H1 (cell line): ENCODE results near the gene ANKRD27. TPM values are rescaled to one million over a fixed set of nuclear protein-coding genes. Genes with fewer than 3 reads are reported as not detected.

Experiments
- CTCF ChIA-PET: fragments of 300-600 bp; sonication (Branson Sonifier 250); formaldehyde crosslinking; loops from one replicate; lab custom pipeline; 2021; ENCODE audit not compliant: partially characterized antibody; lab: Charles Lee
- POLR2A ChIA-PET: fragments of 300-600 bp; sonication (Branson Sonifier 250); formaldehyde crosslinking; loops from one replicate; lab custom pipeline; 2021; ENCODE audit warnings: inconsistent platforms; ENCODE audit not compliant: partially characterized antibody; lab: Charles Lee
- DNase-seq, 2 experiments: peaks; one replicate each; pipeline versions ENCODE4 v3.0.0 to v3.0.0-alpha.2; 2010 to 2022; ENCODE audit warnings: low spot score in 2 of 2, low read depth in 1 of 2, mixed read lengths in 1 of 2
- FAIRE-seq: peaks from 2 replicates; lab custom pipeline; 2011; peaks lifted over from hg19 to GRCh38; lab: Jason Lieb, UNC
- H2AFZ ChIP-seq: 2 replicates; pipeline ENCODE4 v1.8.1; 2012; ENCODE audit warnings: low read length, inconsistent platforms
- H2AK5ac ChIP-seq: 2 replicates; pipeline ENCODE4 v1.6.1; 2013; ENCODE audit warnings: low read depth, low read length
- H2BK120ac ChIP-seq: replicated peaks from 2 replicates; pipeline ENCODE3; 2013; ENCODE audit warnings: low read depth, low read length, inconsistent platforms
- H2BK12ac ChIP-seq: 2 replicates; pipeline ENCODE4 v1.6.1; 2013; ENCODE audit warnings: low read depth, low read length
- H2BK15ac ChIP-seq: 2 replicates; pipeline ENCODE4 v1.6.1; 2013; ENCODE audit warnings: low read length
- H2BK20ac ChIP-seq: 2 replicates; pipeline ENCODE4 v1.6.1; 2013; ENCODE audit warnings: low read length
- H2BK5ac ChIP-seq: 2 replicates; pipeline ENCODE4 v1.6.1; 2013; ENCODE audit warnings: low read depth, low read length
- H3K14ac ChIP-seq: 2 replicates; pipeline ENCODE4 v1.6.1; 2013; ENCODE audit warnings: inconsistent platforms; ENCODE audit not compliant: insufficient read length
- H3K18ac ChIP-seq: 2 replicates; pipeline ENCODE4 v1.6.1; 2013; ENCODE audit warnings: low read length; ENCODE audit errors: extremely low read depth
- H3K23ac ChIP-seq: 2 replicates; pipeline ENCODE4 v1.6.1; 2013; ENCODE audit warnings: inconsistent platforms; ENCODE audit not compliant: insufficient read length
- H3K23me2 ChIP-seq: 2 replicates; pipeline ENCODE4 v1.6.1; 2013; ENCODE audit warnings: low read depth, low read length
- H3K27ac ChIP-seq: 2 replicates; pipeline ENCODE4 v1.6.1; 2011; ENCODE audit warnings: low read depth, low read length, inconsistent platforms
- H3K27me3 ChIP-seq, 4 experiments: replicated peaks in 1 of 4; 1 replicate in 1 of 4; 2 replicates in 3 of 4; pipeline versions ENCODE4 v1.6.1 to v1.8.1; 2011 to 2013; ENCODE audit warnings: low read length in 3 of 4, mild to moderate bottlenecking in 3 of 4, inconsistent platforms in 2 of 4, mixed read lengths in 2 of 4, moderate library complexity in 1 of 4; ENCODE audit not compliant: control insufficient read depth in 3 of 4, insufficient read depth in 3 of 4; ENCODE audit errors: extremely low read depth in 1 of 4
- H3K36me3 ChIP-seq, 4 experiments: 2 replicates each; pipeline versions ENCODE4 v1.6.1 to v1.8.1; 2011 to 2013; ENCODE audit warnings: mild to moderate bottlenecking in 4 of 4, low read length in 3 of 4, moderate library complexity in 2 of 4, control low read depth in 1 of 4, inconsistent platforms in 1 of 4; ENCODE audit not compliant: insufficient read depth in 4 of 4, control insufficient read depth in 2 of 4
- H3K4ac ChIP-seq: replicated peaks from 2 replicates; pipeline ENCODE3; 2013; ENCODE audit warnings: low read length, low read depth, mixed read lengths, inconsistent platforms; ENCODE audit not compliant: insufficient read length
- H3K4me1 ChIP-seq, 4 experiments: replicated peaks in 1 of 4; 1 replicate in 1 of 4; 2 replicates in 3 of 4; pipeline versions ENCODE4 v1.6.1 to v1.8.1; 2011 to 2013; ENCODE audit warnings: low read length in 3 of 4, inconsistent platforms in 2 of 4, mixed read lengths in 1 of 4; ENCODE audit not compliant: insufficient read depth in 4 of 4, control insufficient read depth in 3 of 4
- H3K4me2 ChIP-seq, 2 experiments: 2 replicates each; pipeline versions ENCODE4 v1.6.1 to v1.8.1; 2011 to 2013; ENCODE audit warnings: low read depth in 2 of 2, low read length in 2 of 2, control low read depth in 1 of 2, inconsistent platforms in 1 of 2, mild to moderate bottlenecking in 1 of 2; ENCODE audit not compliant: insufficient read depth in 1 of 2
- H3K4me3 ChIP-seq, 4 experiments: fragments of 200-600, 300-600 bp in 1 of 4; sonication (generic), shearing (Covaris generic), sonication (Bioruptor Twin) in 1 of 4; 2 replicates each; pipeline versions ENCODE4 v1.5.1 to v1.8.1; 2011 to 2016; ENCODE audit warnings: low read length in 4 of 4, low read depth in 3 of 4, control low read depth in 2 of 4, inconsistent platforms in 2 of 4, mild to moderate bottlenecking in 2 of 4, mixed read lengths in 1 of 4, moderate library complexity in 1 of 4; ENCODE audit not compliant: insufficient read depth in 2 of 4; ENCODE audit errors: extremely low read depth in 1 of 4
- H3K56ac ChIP-seq: replicated peaks from 2 replicates; pipeline ENCODE3; 2013; ENCODE audit warnings: low read depth, mild to moderate bottlenecking, mixed read lengths, low read length, inconsistent platforms; ENCODE audit not compliant: insufficient read length
- H3K79me1 ChIP-seq: 2 replicates; pipeline ENCODE4 v1.6.1; 2013; ENCODE audit warnings: low read depth, low read length, control low read depth
- H3K79me2 ChIP-seq, 2 experiments: 2 replicates each; pipeline versions ENCODE4 v1.6.1 to v1.8.1; 2012 to 2013; ENCODE audit warnings: low read length in 2 of 2, mild to moderate bottlenecking in 2 of 2, inconsistent platforms in 1 of 2; ENCODE audit not compliant: insufficient read depth in 2 of 2, control insufficient read depth in 1 of 2
- H3K9ac ChIP-seq, 4 experiments: replicated peaks in 1 of 4; 1 replicate in 1 of 4; 2 replicates in 3 of 4; pipeline versions ENCODE4 v1.6.1 to v1.8.1; 2011 to 2013; ENCODE audit warnings: low read depth in 3 of 4, low read length in 3 of 4, control low read depth in 2 of 4, mild to moderate bottlenecking in 2 of 4, moderate library complexity in 2 of 4, inconsistent platforms in 1 of 4; ENCODE audit errors: extremely low read depth in 1 of 4
- H3K9me3 ChIP-seq, 2 experiments: 2 replicates each; pipeline versions ENCODE4 v1.6.1 to v1.8.1; 2012 to 2013; ENCODE audit warnings: mild to moderate bottlenecking in 2 of 2, moderate library complexity in 2 of 2, control low read depth in 1 of 2, inconsistent platforms in 1 of 2, low read depth in 1 of 2, low read length in 1 of 2, mixed read lengths in 1 of 2; ENCODE audit not compliant: insufficient read depth in 2 of 2
- H4K20me1 ChIP-seq, 2 experiments: replicated peaks in 1 of 2; 2 replicates each; pipeline versions ENCODE3 to v1.8.1; 2011 to 2013; ENCODE audit warnings: inconsistent platforms in 2 of 2, low read length in 2 of 2, mild to moderate bottlenecking in 1 of 2; ENCODE audit not compliant: insufficient read depth in 2 of 2, control insufficient read depth in 1 of 2
- H4K5ac ChIP-seq: 2 replicates; pipeline ENCODE4 v1.6.1; 2013; ENCODE audit warnings: low read length, low read depth, mixed read lengths, inconsistent platforms; ENCODE audit not compliant: insufficient read length
- H4K8ac ChIP-seq: 2 replicates; pipeline ENCODE4 v1.8.0; 2013; ENCODE audit warnings: mild to moderate bottlenecking, moderate library complexity, low read length, inconsistent platforms; ENCODE audit not compliant: insufficient read depth; ENCODE audit errors: extremely low read depth
- H4K91ac ChIP-seq: replicated peaks from 2 replicates; pipeline ENCODE3; 2013; ENCODE audit warnings: low read length, mixed read lengths, inconsistent platforms; ENCODE audit not compliant: insufficient read length
- JUND ChIP-seq: IDR thresholded peaks from 2 replicates; pipeline ENCODE4 v1.6.1; 2011; ENCODE audit warnings: mild to moderate bottlenecking, improper control_type of control experiment, low read length
- TEAD4 ChIP-seq: IDR thresholded peaks from 2 replicates; pipeline ENCODE4 v1.6.1; 2012; ENCODE audit warnings: low read depth, low read length, inconsistent platforms, mixed read lengths
- WGBS, 2 experiments: shearing (Covaris generic) in 1 of 2; methylation state at CpG; one replicate each; pipeline versions ENCODE4 v1.1.6 to v1.1.7; 2013 to 2015; ENCODE audit warnings: low lambda C conversion rate in 2 of 2, mixed read lengths in 2 of 2, inconsistent platforms in 1 of 2, low coverage in 1 of 2, missing lambda C conversion rate in 1 of 2; ENCODE audit not compliant: insufficient replicate concordance in 2 of 2, insufficient coverage in 1 of 2, insufficient read length in 1 of 2; ENCODE audit errors: extremely low coverage in 1 of 2, missing lambda C conversion rate in 1 of 2; 5-methylcytosine and 5-hydroxymethylcytosine counted together
- polyA plus RNA-seq, 7 experiments: library from polyadenylated mRNA; depleted of rRNA in 3 of 7; stranded (reverse) in 5 of 7; unstranded in 2 of 7; fragments of >200 nt in 5 of 7; fragments of 200-250 nt in 2 of 7; gene quantifications; 1 replicate in 5 of 7; 2 replicates in 1 of 7; 4 replicates in 1 of 7; pipeline versions ENCODE4 v1.2.1 to v1.2.3, GENCODE V29; 2011 to 2013; ENCODE audit warnings: missing spikeins in 2 of 7, mixed read lengths in 2 of 7
- total RNA-seq: library from RNA; stranded (reverse); fragmentation: NEBNext Ultra II Directional; extraction: Animal tissue kit (Norgen Biotek cat#: 25700); gene quantifications from 2 replicates; pipeline ENCODE4 v1.2.1, GENCODE V29; 2021
- TF ChIP-seq, protein P1 (sequence below): IDR thresholded peaks from 2 replicates; pipeline ENCODE4 v1.6.1; 2012; ENCODE audit warnings: inconsistent platforms

The ANKRD27 gene
- total and polyA plus RNA-seq, 2 of the 8 experiments (the other 6 are each of a cell fraction or from before 2014, with no cell fraction given) = 27.9 to 55.7 TPM

DNA sequence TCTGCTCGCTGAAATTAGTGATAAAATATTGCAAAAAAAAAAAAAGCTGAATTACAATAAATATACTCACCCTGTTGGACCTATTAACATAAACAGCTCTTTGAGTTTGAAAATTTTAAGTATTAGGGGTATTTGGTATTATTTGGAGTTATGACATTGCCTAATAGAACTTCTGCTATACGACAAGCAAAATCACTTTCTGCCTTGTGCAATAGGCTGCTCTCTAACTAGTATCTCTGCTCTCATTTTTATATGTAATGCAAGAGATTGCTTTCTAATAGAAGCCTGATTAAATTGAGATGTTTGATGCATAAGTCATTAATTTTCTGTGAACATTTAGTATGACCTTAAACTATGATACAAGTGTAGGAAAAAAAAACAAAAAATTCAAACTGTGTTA is 6.0 kb upstream of the ANKRD27 start:
- H3K56ac ChIP-seq = no peak overlapping the region
- peaks cover 2 to 13% (median 9%) of the 10 kb centered on the region in 4 experiments; a peak in 6 of 7 replicates for H3K4me1 ChIP-seq
- H3K79me2 ChIP-seq = no peaks in the 10 kb centered on the region
- H2AK5ac ChIP-seq = no peak overlapping the region
- no peak overlapping the region for H4K5ac ChIP-seq
- H3K36me3 ChIP-seq = peaks cover 0 to 6% (median 0%) of the 10 kb centered on the region in 4 experiments; a peak in 1 of 8 replicates
- WGBS, 2 experiments = 81% methylated on average over 2 of the region's 2 CpGs; no CpG with 5 or more reads in 1 of the 2 experiments
- no peak overlapping the region for H2BK12ac ChIP-seq
- H4K91ac ChIP-seq = no peak overlapping the region
- H3K14ac ChIP-seq = no peak overlapping the region
- no peak overlapping the region for H2BK15ac ChIP-seq
- peaks cover 2% of the 10 kb centered on the region; the same call in 1 of the 2 replicates for H3K23me2 ChIP-seq
- no peak overlapping the region for H3K4me2 ChIP-seq
- no peak overlapping the region for H2AFZ ChIP-seq
- H3K4ac ChIP-seq = no peak overlapping the region
- no peak overlapping the region for H3K27ac ChIP-seq
- no peak overlapping the region for H2BK120ac ChIP-seq
- ChIA-PET CTCF (interaction anchor here (1.2 kb wide), 1 partner anchor 29 kb away, joined by 3 read pairs; no protein-coding TSS in a partner anchor), POLR2A (no interaction called here)
- no peak overlapping the region for H3K9ac ChIP-seq
- FAIRE-seq (no peak), DNase-seq (no peak)
- no peak overlapping the region for H3K4me3 ChIP-seq
- TF ChIP-seq TEAD4 (no peak), JUND (no peak)
- TF ChIP-seq, protein P1, sequence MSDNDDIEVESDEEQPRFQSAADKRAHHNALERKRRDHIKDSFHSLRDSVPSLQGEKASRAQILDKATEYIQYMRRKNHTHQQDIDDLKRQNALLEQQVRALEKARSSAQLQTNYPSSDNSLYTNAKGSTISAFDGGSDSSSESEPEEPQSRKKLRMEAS = no peak
- H3K79me1 ChIP-seq = no peaks in the 10 kb centered on the region
- peaks cover 16 to 27% (median 20%) of the 10 kb centered on the region in 4 experiments for H3K27me3 ChIP-seq
- no peak overlapping the region for H2BK5ac ChIP-seq
- H3K18ac ChIP-seq = no peak overlapping the region
- H3K9me3 ChIP-seq = no peaks in the 10 kb centered on the region; a peak in 1 of 4 replicates
- H3K23ac ChIP-seq = no peak overlapping the region
- no peak overlapping the region for H4K8ac ChIP-seq
- H2BK20ac ChIP-seq = no peak overlapping the region
- peaks cover 0 to 1% of the 10 kb centered on the region in 2 experiments for H4K20me1 ChIP-seq
